ENCODE data around the gene GALNT9. TPM values are rescaled to one million over a fixed set of nuclear protein-coding genes. Genes with fewer than 3 reads are reported as not detected.
A peak's percentile ranks its signal among the peaks of the same experiment; 100 is the strongest.

Gene GALNT9
- total RNA-seq, 1 donor from 2014 or later: not detected

GRCh38 chr12:132365226-132365625, 35.8 kb upstream of the GALNT9 start:
- intact Hi-C loops (cut with micrococcal nuclease): no loop called here
- Histone ChIP-seq H3K27ac (replicated peaks) (no peak overlapping the region), H3K27me3 (ENCODE audit: low read depth) (peaks cover 43% of the 10 kb centered on the region), H3K36me3 (no peaks in the 10 kb centered on the region), H3K4me3 (no peak overlapping the region), H3K9me3 (replicated peaks) (peaks cover 5% of the 10 kb centered on the region), H3K4me1 (no peaks in the 10 kb centered on the region)
- TF ChIP-seq CTCF (IDR thresholded peaks at IDR 0.05; ENCODE audit: borderline replicate concordance): no peak
- no peak for DNase-seq

GRCh38 chr12:132364348-132364902, 35.0 kb upstream of the GALNT9 start:
- Histone ChIP-seq H3K4me3 (no peak overlapping the region), H3K9me3 (replicated peaks) (peaks cover 5% of the 10 kb centered on the region), H3K27me3 (ENCODE audit: low read depth) (peaks cover 35% of the 10 kb centered on the region), H3K27ac (replicated peaks) (no peak overlapping the region), H3K36me3 (no peaks in the 10 kb centered on the region), H3K4me1 (no peaks in the 10 kb centered on the region)
- intact Hi-C loops (cut with micrococcal nuclease): no loop called here
- no peak for DNase-seq
- TF ChIP-seq CTCF (IDR thresholded peaks at IDR 0.05; ENCODE audit: borderline replicate concordance): no peak

- Histone ChIP-seq H3K4me3 (no peak overlapping the region), H3K27me3 (ENCODE audit: low read depth) (peaks cover 28% of the 10 kb centered on the region), H3K4me1 (no peaks in the 10 kb centered on the region), H3K36me3 (no peaks in the 10 kb centered on the region), H3K9me3 (replicated peaks) (peaks cover 5% of the 10 kb centered on the region), H3K27ac (replicated peaks) (no peak overlapping the region)
- no peak for DNase-seq
- intact Hi-C loops (cut with micrococcal nuclease): no loop called here
- TF ChIP-seq CTCF (IDR thresholded peaks at IDR 0.05; ENCODE audit: borderline replicate concordance): no peak
These were observed 34.4 kb upstream of the GALNT9 start for GRCh38 chr12:132363661-132364347.

- no peak overlapping the region for H3K4me3 ChIP-seq
- no peak overlapping the region for H3K27ac ChIP-seq (replicated peaks)
- intact Hi-C loops (cut with micrococcal nuclease): no loop called here
These were observed 33.7 kb upstream of the GALNT9 start for GRCh38 chr12:132362996-132363660.

More at GRCh38 chr12:132362996-132363660, 33.7 kb upstream of the GALNT9 start:
- peak; percentile 5 for DNase-seq
- peaks cover 5% of the 10 kb centered on the region for H3K9me3 ChIP-seq (replicated peaks)
- H3K27me3 ChIP-seq (ENCODE audit: low read depth): peaks cover 22% of the 10 kb centered on the region
- no peaks in the 10 kb centered on the region for H3K4me1 ChIP-seq
- no peaks in the 10 kb centered on the region for H3K36me3 ChIP-seq
- TF ChIP-seq CTCF (IDR thresholded peaks at IDR 0.05; ENCODE audit: borderline replicate concordance): no peak

Data from left ventricle myocardium inferior (tissue), 1 donor.